ENCODE measurements around the gene CROCC2. TPM values are rescaled to one million over a fixed set of nuclear protein-coding genes. Genes with fewer than 3 reads are reported as not detected.

The CROCC2 gene
- total and polyA plus RNA-seq, 2 of the 13 experiments (the other 11 are each of a cell fraction or from before 2014, with no cell fraction given) = not detected

DNA sequence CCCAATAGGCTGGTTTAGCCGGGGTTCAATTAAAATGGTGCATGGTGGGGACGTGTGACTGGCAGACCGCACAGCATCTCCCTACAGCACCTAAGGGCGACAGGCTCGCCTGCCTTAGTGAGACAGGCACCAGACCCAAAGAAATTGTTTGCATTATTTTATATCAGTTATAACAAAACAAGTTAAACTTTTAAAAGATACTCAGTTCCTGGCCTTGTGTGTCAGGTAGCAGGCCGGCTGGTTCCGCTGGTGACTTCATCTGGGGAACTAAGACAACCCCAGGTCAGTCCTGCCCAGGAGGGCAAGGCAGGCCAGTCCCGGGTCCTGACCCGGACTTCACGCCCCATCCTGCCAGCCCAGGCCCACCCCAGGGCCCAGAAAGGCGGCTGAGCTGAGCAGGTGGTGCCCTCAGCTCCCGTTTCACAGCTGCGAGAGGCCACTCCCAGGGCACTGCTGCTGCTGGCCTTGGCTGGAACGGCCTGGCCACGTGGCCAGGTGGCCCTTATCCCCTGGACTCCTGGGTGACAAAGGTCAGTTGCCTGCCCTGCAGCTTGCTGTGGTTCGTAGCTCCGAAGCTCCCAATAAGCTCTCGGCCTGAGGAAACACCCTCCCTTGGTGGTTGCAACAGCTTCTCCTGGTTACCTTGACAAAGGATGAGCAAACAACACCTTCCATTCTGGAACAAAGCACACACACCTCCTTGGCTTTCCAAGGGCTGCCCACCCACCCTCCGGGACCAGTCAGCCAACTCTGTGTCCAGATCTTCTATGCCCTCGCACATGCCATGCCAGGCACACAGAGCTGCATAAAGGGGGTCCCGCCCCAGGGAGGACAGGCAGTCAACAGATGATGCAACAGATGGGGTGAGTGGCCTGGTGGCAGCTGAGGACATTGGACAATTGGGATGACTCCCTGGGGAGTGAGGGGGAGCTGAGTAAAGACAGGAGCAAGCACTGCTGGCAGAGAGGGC lies 48.8 kb upstream of the CROCC2 start (continued):
- TF ChIP-seq, protein P1, sequence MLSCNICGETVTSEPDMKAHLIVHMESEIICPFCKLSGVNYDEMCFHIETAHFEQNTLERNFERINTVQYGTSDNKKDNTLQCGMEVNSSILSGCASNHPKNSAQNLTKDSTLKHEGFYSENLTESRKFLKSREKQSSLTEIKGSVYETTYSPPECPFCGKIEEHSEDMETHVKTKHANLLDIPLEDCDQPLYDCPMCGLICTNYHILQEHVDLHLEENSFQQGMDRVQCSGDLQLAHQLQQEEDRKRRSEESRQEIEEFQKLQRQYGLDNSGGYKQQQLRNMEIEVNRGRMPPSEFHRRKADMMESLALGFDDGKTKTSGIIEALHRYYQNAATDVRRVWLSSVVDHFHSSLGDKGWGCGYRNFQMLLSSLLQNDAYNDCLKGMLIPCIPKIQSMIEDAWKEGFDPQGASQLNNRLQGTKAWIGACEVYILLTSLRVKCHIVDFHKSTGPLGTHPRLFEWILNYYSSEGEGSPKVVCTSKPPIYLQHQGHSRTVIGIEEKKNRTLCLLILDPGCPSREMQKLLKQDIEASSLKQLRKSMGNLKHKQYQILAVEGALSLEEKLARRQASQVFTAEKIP (CRISPR knock-in tag; IDR thresholded peaks at IDR 0.05; ENCODE audit: borderline replicate concordance) = no peak
- TF ChIP-seq NR2C2 (CRISPR knock-in tag; IDR thresholded peaks at IDR 0.05; ENCODE audit: borderline replicate concordance) (peak; percentile 96), GPN1 (CRISPR knock-in tag; IDR thresholded peaks at IDR 0.05; ENCODE audit: borderline replicate concordance) (no peak; the same call in 1 of the 2 replicates), MYC (CRISPR knock-in tag; IDR thresholded peaks at IDR 0.05; ENCODE audit: borderline replicate concordance) (peak; percentile 100), ZNF431 (CRISPR knock-in tag; IDR thresholded peaks at IDR 0.05; ENCODE audit: borderline replicate concordance, low read depth) (peak; percentile 100), ZNF451 (CRISPR knock-in tag; IDR thresholded peaks at IDR 0.05) (peak; percentile 99), CBX2 (IDR thresholded peaks at IDR 0.05; ENCODE audit: low read depth, low read length) (no peak), CBX2 (CRISPR knock-in tag; IDR thresholded peaks at IDR 0.05; ENCODE audit: low read depth) (peak; percentile 96; the same call in 1 of the 2 replicates), ZMYM4 (CRISPR knock-in tag; IDR thresholded peaks at IDR 0.05) (peak; percentile 92), ETV6 (CRISPR knock-in tag; conservative IDR thresholded peaks at IDR 0.05) (0 out of 2 replicates have a peak, but pooled peaks have one; percentile 21), CENPX (CRISPR knock-in tag; IDR thresholded peaks at IDR 0.05) (no peak), ASH2L (IDR thresholded peaks at IDR 0.05; ENCODE audit: insufficient read length, low read depth, low read length) (peak; percentile 88), HOXA3 (CRISPR knock-in tag; IDR thresholded peaks at IDR 0.05) (peak; percentile 97), ZNF232 (CRISPR knock-in tag; IDR thresholded peaks at IDR 0.05; ENCODE audit: borderline replicate concordance) (peak; percentile 99), SRY (CRISPR knock-in tag; IDR thresholded peaks at IDR 0.05) (peak; percentile 97; the same call in 1 of the 2 replicates), SUZ12 (IDR thresholded peaks at IDR 0.05; ENCODE audit: low read depth, low read length) (no peak), KLF9 (CRISPR knock-in tag; IDR thresholded peaks at IDR 0.05; ENCODE audit: low read depth) (peak; percentile 96), SMAD3 (CRISPR knock-in tag; IDR thresholded peaks at IDR 0.05) (peak; percentile 94; the same call in 1 of the 2 replicates), HOXD1 (CRISPR knock-in tag; IDR thresholded peaks at IDR 0.05) (peak; percentile 82), KDM2A (CRISPR knock-in tag; IDR thresholded peaks at IDR 0.05; ENCODE audit: borderline replicate concordance, low read depth) (peak; percentile 71), ZNF564 (CRISPR knock-in tag; IDR thresholded peaks at IDR 0.05) (peak; percentile 95)
- TF ChIP-seq, protein P2, sequence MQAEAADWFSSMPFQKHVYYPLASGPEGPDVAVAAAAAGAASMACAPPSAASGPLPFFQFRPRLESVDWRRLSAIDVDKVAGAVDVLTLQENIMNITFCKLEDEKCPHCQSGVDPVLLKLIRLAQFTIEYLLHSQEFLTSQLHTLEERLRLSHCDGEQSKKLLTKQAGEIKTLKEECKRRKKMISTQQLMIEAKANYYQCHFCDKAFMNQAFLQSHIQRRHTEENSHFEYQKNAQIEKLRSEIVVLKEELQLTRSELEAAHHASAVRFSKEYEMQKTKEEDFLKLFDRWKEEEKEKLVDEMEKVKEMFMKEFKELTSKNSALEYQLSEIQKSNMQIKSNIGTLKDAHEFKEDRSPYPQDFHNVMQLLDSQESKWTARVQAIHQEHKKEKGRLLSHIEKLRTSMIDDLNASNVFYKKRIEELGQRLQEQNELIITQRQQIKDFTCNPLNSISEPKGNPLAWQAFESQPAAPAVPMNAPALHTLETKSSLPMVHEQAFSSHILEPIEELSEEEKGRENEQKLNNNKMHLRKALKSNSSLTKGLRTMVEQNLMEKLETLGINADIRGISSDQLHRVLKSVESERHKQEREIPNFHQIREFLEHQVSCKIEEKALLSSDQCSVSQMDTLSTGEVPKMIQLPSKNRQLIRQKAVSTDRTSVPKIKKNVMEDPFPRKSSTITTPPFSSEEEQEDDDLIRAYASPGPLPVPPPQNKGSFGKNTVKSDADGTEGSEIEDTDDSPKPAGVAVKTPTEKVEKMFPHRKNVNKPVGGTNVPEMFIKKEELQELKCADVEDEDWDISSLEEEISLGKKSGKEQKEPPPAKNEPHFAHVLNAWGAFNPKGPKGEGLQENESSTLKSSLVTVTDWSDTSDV (CRISPR knock-in tag; IDR thresholded peaks at IDR 0.05) = peak; percentile 97; the same call in 1 of the 2 replicates
- TF ChIP-seq, protein P3, sequence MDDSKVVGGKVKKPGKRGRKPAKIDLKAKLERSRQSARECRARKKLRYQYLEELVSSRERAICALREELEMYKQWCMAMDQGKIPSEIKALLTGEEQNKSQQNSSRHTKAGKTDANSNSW (CRISPR knock-in tag; IDR thresholded peaks at IDR 0.05; ENCODE audit: borderline replicate concordance) = peak; percentile 65; the same call in 1 of the 2 replicates
- TF ChIP-seq, protein P4, sequence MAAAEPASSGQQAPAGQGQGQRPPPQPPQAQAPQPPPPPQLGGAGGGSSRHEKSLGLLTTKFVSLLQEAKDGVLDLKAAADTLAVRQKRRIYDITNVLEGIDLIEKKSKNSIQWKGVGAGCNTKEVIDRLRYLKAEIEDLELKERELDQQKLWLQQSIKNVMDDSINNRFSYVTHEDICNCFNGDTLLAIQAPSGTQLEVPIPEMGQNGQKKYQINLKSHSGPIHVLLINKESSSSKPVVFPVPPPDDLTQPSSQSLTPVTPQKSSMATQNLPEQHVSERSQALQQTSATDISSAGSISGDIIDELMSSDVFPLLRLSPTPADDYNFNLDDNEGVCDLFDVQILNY (CRISPR knock-in tag; conservative IDR thresholded peaks at IDR 0.05) = no peak

Measured in HepG2 (cell line).